GM12878 (cell line): ENCODE measurements around the gene PTPN21. TPM values are rescaled to one million over a fixed set of nuclear protein-coding genes. Genes with fewer than 3 reads are reported as not detected.

Source experiments
- ATAC-seq: fragments of 200-7000 bp; cut with Tn5 transposase; 3 replicates; pipeline ENCODE4 v1.9.1; 2020; ENCODE audit warnings: mild to moderate bottlenecking, moderate library complexity
- BruUV-seq: library from RNA; stranded (reverse); fragments of 400-500 nt; replicated peaks from 2 replicates; lab custom pipeline; 2021; lab: Mats Ljungman, UMichigan
- CTCF ChIA-PET: fragments of 300-600 bp; sonication (Branson Sonifier 250); formaldehyde crosslinking; extraction: SDS; loops from one replicate; lab custom pipeline; 2021; ENCODE audit warnings: inconsistent platforms; lab: Yijun Ruan, JAX
- POLR2A ChIA-PET: fragments of 350-600 bp; formaldehyde crosslinking; extraction: SDS; loops from one replicate; lab custom pipeline; 2021; ENCODE audit warnings: inconsistent platforms; lab: Charles Lee
- RAD21 ChIA-PET: fragments of 300-600 bp; sonication (Branson Sonifier 250); formaldehyde crosslinking; loops from one replicate; lab custom pipeline; 2023; ENCODE audit warnings: antibody characterized with exemption; ENCODE audit not compliant: unreplicated experiment; lab: Charles Lee
- SMC1A ChIA-PET: fragments of 300-600 bp; sonication (Branson Sonifier 250); formaldehyde crosslinking; loops from one replicate; lab custom pipeline; 2023; ENCODE audit not compliant: unreplicated experiment, uncharacterized antibody; lab: Charles Lee
- DNase-seq: peaks from one replicate; pipeline ENCODE4 v3.0.0-alpha.2; 2011; ENCODE audit warnings: low read depth, low spot score
- FAIRE-seq: peaks from 3 replicates; lab custom pipeline; 2011; peaks lifted over from hg19 to GRCh38; lab: Jason Lieb, UNC
- H2AFZ ChIP-seq: 2 replicates; pipeline ENCODE4 v1.6.0; 2011; ENCODE audit warnings: low read depth, low read length, control low read depth; ENCODE audit not compliant: control insufficient read depth
- H3K27ac ChIP-seq: 2 replicates; pipeline ENCODE4 v1.5.1; 2011; ENCODE audit warnings: control low read depth; ENCODE audit not compliant: control insufficient read depth, insufficient read depth
- H3K27me3 ChIP-seq, 2 experiments: replicated peaks in 1 of 2; 2 replicates each; pipeline versions ENCODE4 v1.6.0 to v1.6.1; 2011; ENCODE audit warnings: low read length in 1 of 2; ENCODE audit not compliant: control insufficient read depth in 2 of 2, insufficient read depth in 2 of 2
- H3K36me3 ChIP-seq, 2 experiments: 2 replicates each; pipeline ENCODE4 v1.5.1; 2011; ENCODE audit warnings: low read length in 1 of 2; ENCODE audit not compliant: control insufficient read depth in 2 of 2, insufficient read depth in 2 of 2
- H3K4me1 ChIP-seq: 2 replicates; pipeline ENCODE4 v1.6.1; 2011; ENCODE audit warnings: mild to moderate bottlenecking, low read length, moderate library complexity, mixed read lengths; ENCODE audit not compliant: control insufficient read depth, insufficient read depth
- H3K4me2 ChIP-seq: 2 replicates; pipeline ENCODE4 v1.6.0; 2011; ENCODE audit warnings: control low read depth; ENCODE audit not compliant: control insufficient read depth, insufficient read depth
- H3K4me3 ChIP-seq: fragments of 200-600 bp; sonication (generic); 2 replicates; pipeline ENCODE4 v1.5.1; 2016
- H3K79me2 ChIP-seq: 2 replicates; pipeline ENCODE4 v1.6.0; 2011; ENCODE audit warnings: low read length; ENCODE audit not compliant: control insufficient read depth, insufficient read depth
- H3K9ac ChIP-seq: 2 replicates; pipeline ENCODE4 v1.8.0; 2011; ENCODE audit warnings: low read length, control low read depth, mixed read lengths; ENCODE audit not compliant: control insufficient read depth, insufficient read depth
- H3K9me3 ChIP-seq: replicated peaks from 3 replicates; pipeline ENCODE4 v1.5.1; 2011; ENCODE audit warnings: mild to moderate bottlenecking, low read length; ENCODE audit not compliant: control insufficient read depth, insufficient read depth
- H4K20me1 ChIP-seq: 2 replicates; pipeline ENCODE4 v1.6.0; 2011; ENCODE audit not compliant: control insufficient read depth, insufficient read depth
- BACH1 ChIP-seq: fragments of 450-650 bp; IDR thresholded peaks from 2 replicates; pipeline ENCODE4 v1.6.1; 2017; ENCODE audit warnings: mild to moderate bottlenecking, borderline replicate concordance
- EED ChIP-seq: sonication (generic); IDR thresholded peaks from 2 replicates; pipeline ENCODE4 v1.6.1; 2016; ENCODE audit warnings: antibody characterized with exemption, low read depth
- GATAD2B ChIP-seq: fragments of 450-650 bp; conservative IDR thresholded peaks from 2 replicates; pipeline ENCODE4 v1.6.1; 2017; ENCODE audit warnings: low read depth, mild to moderate bottlenecking, moderate library complexity
- HDAC6 ChIP-seq: fragments of 200-600 bp; sonication (generic); IDR thresholded peaks from one replicate; pipeline ENCODE4 v1.8.0; 2017; ENCODE audit warnings: antibody characterized with exemption; ENCODE audit not compliant: unreplicated experiment
- IKZF2 ChIP-seq, 2 experiments: fragments of 450-650 bp; IDR thresholded peaks; 2 replicates each; pipeline ENCODE4 v1.6.1; 2017; ENCODE audit warnings: mild to moderate bottlenecking in 2 of 2, moderate library complexity in 2 of 2
- KLF5 ChIP-seq: fragments of 450-650 bp; IDR thresholded peaks from 2 replicates; pipeline ENCODE4 v1.6.1; 2014; ENCODE audit warnings: mild to moderate bottlenecking; ENCODE audit not compliant: partially characterized antibody
- MTA2 ChIP-seq: fragments of 450-650 bp; IDR thresholded peaks from 2 replicates; pipeline ENCODE4 v1.6.1; 2016; ENCODE audit warnings: low read depth, mild to moderate bottlenecking, moderate library complexity
- POLR2A ChIP-seq: IDR thresholded peaks from 2 replicates; pipeline ENCODE4 v1.6.1; 2011; ENCODE audit warnings: low read depth, mild to moderate bottlenecking, low read length
- POLR2AphosphoS5 ChIP-seq: IDR thresholded peaks from 2 replicates; pipeline ENCODE4 v1.6.1; 2011; ENCODE audit warnings: mild to moderate bottlenecking, low read length, inconsistent platforms
- RAD21 ChIP-seq: IDR thresholded peaks from 2 replicates; pipeline ENCODE4 v1.6.1; 2011; ENCODE audit warnings: mild to moderate bottlenecking, low read depth, low read length, moderate library complexity; ENCODE audit not compliant: insufficient read depth
- RELA ChIP-seq: fragments of 450-650 bp; IDR thresholded peaks from 2 replicates; pipeline ENCODE4 v1.8.0; 2014; ENCODE audit warnings: borderline replicate concordance; ENCODE audit not compliant: partially characterized antibody
- SMARCA5 ChIP-seq: fragments of 450-650 bp; IDR thresholded peaks from 2 replicates; pipeline ENCODE4 v1.6.1; 2017; ENCODE audit warnings: mild to moderate bottlenecking
- SUPT20H ChIP-seq: IDR thresholded peaks from 2 replicates; pipeline ENCODE4 v1.6.1; 2011; ENCODE audit warnings: low read depth, mild to moderate bottlenecking, low read length, moderate library complexity, borderline replicate concordance; ENCODE audit not compliant: control insufficient read depth
- TAF1 ChIP-seq: IDR thresholded peaks from 2 replicates; pipeline ENCODE4 v1.6.1; 2011; ENCODE audit warnings: mild to moderate bottlenecking, low read depth, low read length, borderline replicate concordance
- TCF7 ChIP-seq: IDR thresholded peaks from 2 replicates; pipeline ENCODE4 v1.6.1; 2014; ENCODE audit warnings: antibody characterized with exemption, borderline replicate concordance
- WGBS: methylation state at CpG from one replicate; pipeline ENCODE4 v1.1.6; 2016; ENCODE audit warnings: low lambda C conversion rate; ENCODE audit not compliant: insufficient replicate concordance, insufficient coverage; ENCODE audit errors: missing lambda C conversion rate; 5-methylcytosine and 5-hydroxymethylcytosine counted together
- in situ Hi-C: fragments of 300-500 bp; cut with MboI; formaldehyde crosslinking; loops from 9 replicates; pipeline ENCODE4 v1.14.3; 2018; ENCODE audit warnings: mixed read lengths
- intact Hi-C: fragments of 100-400 bp; cut with micrococcal nuclease; formaldehyde crosslinking; loops from one replicate; pipeline ENCODE4 v1.14.2; 2022; ENCODE audit not compliant: unreplicated experiment
- polyA plus RNA-seq, 11 experiments: library from polyadenylated mRNA; depleted of rRNA in 4 of 11; unstranded in 6 of 11; stranded (reverse) in 5 of 11; fragments of >200 nt; fragmentation: Nextera tagmentation in 4 of 11; fragmentation: Illumina TruSeq in 1 of 11; extraction: Ambion mirVana in 4 of 11; extraction: Trizol in 1 of 11; gene quantifications; 1 replicate in 1 of 11; 2 replicates in 10 of 11; pipeline versions ENCODE4 v1.2.1 to v1.2.3, GENCODE V29; 2011 to 2016; ENCODE audit warnings: inconsistent platforms in 2 of 11, missing spikeins in 2 of 11, low read depth in 1 of 11
- total RNA-seq, 4 experiments: library from RNA; depleted of rRNA in 3 of 4; stranded (reverse); fragments of >200 nt in 3 of 4; fragmentation: Illumina TruSeq in 1 of 4; extraction: Trizol in 1 of 4; gene quantifications; 2 replicates each; pipeline versions ENCODE4 v1.2.1 to v1.2.3, GENCODE V29; 2013 to 2021
- TF ChIP-seq, protein P1 (sequence below): IDR thresholded peaks from 2 replicates; pipeline ENCODE4 v1.6.1; 2011; ENCODE audit warnings: low read depth, low read length, improper control_type of control experiment, borderline replicate concordance
- TF ChIP-seq, protein P2 (sequence below): fragments of 450-650 bp; IDR thresholded peaks from 2 replicates; pipeline ENCODE4 v1.6.1; 2018; ENCODE audit warnings: borderline replicate concordance, mild to moderate bottlenecking; ENCODE audit not compliant: partially characterized antibody
- TF ChIP-seq, protein P3 (sequence below): IDR thresholded peaks from 2 replicates; pipeline ENCODE4 v1.6.1; 2012; ENCODE audit warnings: low read depth, low read length, improper control_type of control experiment
- TF ChIP-seq, protein P4 (sequence below): fragments of 150-350 bp; IDR thresholded peaks from 2 replicates; pipeline ENCODE4 v1.6.1; 2016; ENCODE audit warnings: low read depth, low read length

The PTPN21 gene
- total and polyA plus RNA-seq, 10 of the 15 experiments (the other 5 are each of a cell fraction or from before 2014, with no cell fraction given), result 0.01 to 0.23 (median 0.04) TPM; not detected in 3

DNA sequence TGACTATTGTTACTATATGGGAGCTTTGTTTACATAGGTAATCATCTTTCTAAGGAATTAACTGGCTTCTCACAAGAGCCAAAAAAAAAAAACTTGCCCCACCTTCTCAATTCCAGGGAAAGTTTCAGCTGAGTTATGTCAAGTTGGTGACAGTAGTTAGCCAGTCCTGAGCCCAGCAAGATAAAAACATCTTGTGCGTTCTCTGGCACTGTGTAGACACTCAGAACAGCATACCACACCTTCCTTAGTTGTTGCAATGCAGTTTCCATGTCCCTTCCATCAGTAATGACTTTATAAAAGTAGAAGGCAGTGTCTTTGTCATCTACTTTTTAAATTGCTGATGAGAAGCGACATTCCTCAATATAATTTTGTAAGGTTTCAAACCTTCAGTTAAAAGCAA, 50.2 kb downstream of the PTPN21 start:
- no peak for FAIRE-seq
- H3K36me3 ChIP-seq, result no peaks in the 10 kb centered on the region
- no peaks in the 10 kb centered on the region for H3K79me2 ChIP-seq
- H3K4me1 ChIP-seq, result no peaks in the 10 kb centered on the region
- ChIA-PET RAD21 (no interaction called here), CTCF (interaction anchor here (0.7 kb wide), 1 partner anchor 72 kb away, joined by 3 read pairs; no protein-coding TSS in a partner anchor), POLR2A (no interaction called here), SMC1A (no interaction called here)
- intact Hi-C loops, result no loop called here
- H3K27me3 ChIP-seq, result no peaks in the 10 kb centered on the region
- no TSS peak for BruUV-seq
- in situ Hi-C loops, result no loop called here
- H3K9ac ChIP-seq, result no peak overlapping the region
- 39% methylated on average over 2 of the region's 2 CpGs for WGBS
- no peak for DNase-seq
- no peaks in the 10 kb centered on the region for H4K20me1 ChIP-seq
- no peak overlapping the region for H3K27ac ChIP-seq
- no peak for ATAC-seq
- H3K9me3 ChIP-seq, result no peaks in the 10 kb centered on the region
- no peak overlapping the region for H2AFZ ChIP-seq
- no peak overlapping the region for H3K4me3 ChIP-seq
- H3K4me2 ChIP-seq, result no peak overlapping the region
- TF ChIP-seq RELA (no peak), HDAC6 (no peak), BACH1 (no peak), RAD21 (no peak), POLR2AphosphoS5 (no peak), EED (no peak), KLF5 (no peak), SUPT20H (no peak), MTA2 (no peak), IKZF2 (IDR thresholded peaks at IDR 0.05) (no peak), TCF7 (no peak), SMARCA5 (no peak), TAF1 (no peak), GATAD2B (no peak), POLR2A (no peak)
- TF ChIP-seq, protein P1, sequence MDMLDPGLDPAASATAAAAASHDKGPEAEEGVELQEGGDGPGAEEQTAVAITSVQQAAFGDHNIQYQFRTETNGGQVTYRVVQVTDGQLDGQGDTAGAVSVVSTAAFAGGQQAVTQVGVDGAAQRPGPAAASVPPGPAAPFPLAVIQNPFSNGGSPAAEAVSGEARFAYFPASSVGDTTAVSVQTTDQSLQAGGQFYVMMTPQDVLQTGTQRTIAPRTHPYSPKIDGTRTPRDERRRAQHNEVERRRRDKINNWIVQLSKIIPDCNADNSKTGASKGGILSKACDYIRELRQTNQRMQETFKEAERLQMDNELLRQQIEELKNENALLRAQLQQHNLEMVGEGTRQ, result no peak
- TF ChIP-seq, protein P2, sequence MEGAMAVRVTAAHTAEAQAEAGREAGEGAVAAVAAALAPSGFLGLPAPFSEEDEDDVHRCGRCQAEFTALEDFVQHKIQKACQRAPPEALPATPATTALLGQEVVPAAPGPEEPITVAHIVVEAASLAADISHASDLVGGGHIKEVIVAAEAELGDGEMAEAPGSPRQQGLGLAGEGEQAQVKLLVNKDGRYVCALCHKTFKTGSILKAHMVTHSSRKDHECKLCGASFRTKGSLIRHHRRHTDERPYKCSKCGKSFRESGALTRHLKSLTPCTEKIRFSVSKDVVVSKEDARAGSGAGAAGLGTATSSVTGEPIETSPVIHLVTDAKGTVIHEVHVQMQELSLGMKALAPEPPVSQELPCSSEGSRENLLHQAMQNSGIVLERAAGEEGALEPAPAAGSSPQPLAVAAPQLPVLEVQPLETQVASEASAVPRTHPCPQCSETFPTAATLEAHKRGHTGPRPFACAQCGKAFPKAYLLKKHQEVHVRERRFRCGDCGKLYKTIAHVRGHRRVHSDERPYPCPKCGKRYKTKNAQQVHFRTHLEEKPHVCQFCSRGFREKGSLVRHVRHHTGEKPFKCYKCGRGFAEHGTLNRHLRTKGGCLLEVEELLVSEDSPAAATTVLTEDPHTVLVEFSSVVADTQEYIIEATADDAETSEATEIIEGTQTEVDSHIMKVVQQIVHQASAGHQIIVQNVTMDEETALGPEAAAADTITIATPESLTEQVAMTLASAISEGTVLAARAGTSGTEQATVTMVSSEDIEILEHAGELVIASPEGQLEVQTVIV, result no peak
- TF ChIP-seq, protein P3, sequence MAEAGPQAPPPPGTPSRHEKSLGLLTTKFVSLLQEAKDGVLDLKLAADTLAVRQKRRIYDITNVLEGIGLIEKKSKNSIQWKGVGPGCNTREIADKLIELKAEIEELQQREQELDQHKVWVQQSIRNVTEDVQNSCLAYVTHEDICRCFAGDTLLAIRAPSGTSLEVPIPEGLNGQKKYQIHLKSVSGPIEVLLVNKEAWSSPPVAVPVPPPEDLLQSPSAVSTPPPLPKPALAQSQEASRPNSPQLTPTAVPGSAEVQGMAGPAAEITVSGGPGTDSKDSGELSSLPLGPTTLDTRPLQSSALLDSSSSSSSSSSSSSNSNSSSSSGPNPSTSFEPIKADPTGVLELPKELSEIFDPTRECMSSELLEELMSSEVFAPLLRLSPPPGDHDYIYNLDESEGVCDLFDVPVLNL, result no peak
- TF ChIP-seq, protein P4, sequence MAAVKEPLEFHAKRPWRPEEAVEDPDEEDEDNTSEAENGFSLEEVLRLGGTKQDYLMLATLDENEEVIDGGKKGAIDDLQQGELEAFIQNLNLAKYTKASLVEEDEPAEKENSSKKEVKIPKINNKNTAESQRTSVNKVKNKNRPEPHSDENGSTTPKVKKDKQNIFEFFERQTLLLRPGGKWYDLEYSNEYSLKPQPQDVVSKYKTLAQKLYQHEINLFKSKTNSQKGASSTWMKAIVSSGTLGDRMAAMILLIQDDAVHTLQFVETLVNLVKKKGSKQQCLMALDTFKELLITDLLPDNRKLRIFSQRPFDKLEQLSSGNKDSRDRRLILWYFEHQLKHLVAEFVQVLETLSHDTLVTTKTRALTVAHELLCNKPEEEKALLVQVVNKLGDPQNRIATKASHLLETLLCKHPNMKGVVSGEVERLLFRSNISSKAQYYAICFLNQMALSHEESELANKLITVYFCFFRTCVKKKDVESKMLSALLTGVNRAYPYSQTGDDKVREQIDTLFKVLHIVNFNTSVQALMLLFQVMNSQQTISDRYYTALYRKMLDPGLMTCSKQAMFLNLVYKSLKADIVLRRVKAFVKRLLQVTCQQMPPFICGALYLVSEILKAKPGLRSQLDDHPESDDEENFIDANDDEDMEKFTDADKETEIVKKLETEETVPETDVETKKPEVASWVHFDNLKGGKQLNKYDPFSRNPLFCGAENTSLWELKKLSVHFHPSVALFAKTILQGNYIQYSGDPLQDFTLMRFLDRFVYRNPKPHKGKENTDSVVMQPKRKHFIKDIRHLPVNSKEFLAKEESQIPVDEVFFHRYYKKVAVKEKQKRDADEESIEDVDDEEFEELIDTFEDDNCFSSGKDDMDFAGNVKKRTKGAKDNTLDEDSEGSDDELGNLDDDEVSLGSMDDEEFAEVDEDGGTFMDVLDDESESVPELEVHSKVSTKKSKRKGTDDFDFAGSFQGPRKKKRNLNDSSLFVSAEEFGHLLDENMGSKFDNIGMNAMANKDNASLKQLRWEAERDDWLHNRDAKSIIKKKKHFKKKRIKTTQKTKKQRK, result no peak
